ENCODE measurements around the gene RBM48. TPM values are rescaled to one million over a fixed set of nuclear protein-coding genes. Genes with fewer than 3 reads are reported as not detected.

The RBM48 gene
- total RNA-seq, 2 experiments from 2014 or later: 11.5 to 13.4 TPM

DNA sequence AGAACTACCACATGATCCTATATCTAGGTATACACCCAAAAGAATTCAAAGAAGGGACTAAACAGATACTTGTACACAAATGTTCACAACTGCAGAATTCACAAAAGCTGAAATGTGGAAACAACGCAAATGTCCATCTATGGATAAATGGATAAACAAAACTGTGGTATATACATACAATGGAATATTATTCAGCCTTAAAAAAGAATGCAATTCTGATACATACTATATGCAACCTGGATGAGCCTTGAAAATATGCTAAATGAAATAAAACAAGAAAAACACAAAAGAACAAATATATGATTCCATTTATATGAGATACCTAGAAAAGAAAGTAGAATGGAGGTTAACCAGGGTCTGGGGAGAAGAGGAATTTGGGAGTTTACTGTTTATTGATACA, 54.4 kb downstream of the RBM48 start:
- ChIA-PET CTCF (interaction anchor here (1.7 kb wide), 1 partner anchor 14 kb away, joined by 3 read pairs; no protein-coding TSS in a partner anchor), POLR2A (interaction anchor here (1.0 kb wide), 1 partner anchor 18 kb away, joined by 4 read pairs; no protein-coding TSS in a partner anchor)
- H3K36me3 Mint-ChIP-seq (ENCODE audit: low read depth): peaks cover 58% of the 10 kb centered on the region
- H3K4me3 Mint-ChIP-seq: no peak overlapping the region
- no peak overlapping the region for H3K27ac Mint-ChIP-seq
- peaks cover 4% of the 10 kb centered on the region for H3K9me3 Mint-ChIP-seq
- DNase-seq (no peak), ATAC-seq (no peak)
- no peaks in the 10 kb centered on the region for H3K27me3 Mint-ChIP-seq
- intact Hi-C loops (cut with micrococcal nuclease): no loop called here
- TF ChIP-seq, protein P1, sequence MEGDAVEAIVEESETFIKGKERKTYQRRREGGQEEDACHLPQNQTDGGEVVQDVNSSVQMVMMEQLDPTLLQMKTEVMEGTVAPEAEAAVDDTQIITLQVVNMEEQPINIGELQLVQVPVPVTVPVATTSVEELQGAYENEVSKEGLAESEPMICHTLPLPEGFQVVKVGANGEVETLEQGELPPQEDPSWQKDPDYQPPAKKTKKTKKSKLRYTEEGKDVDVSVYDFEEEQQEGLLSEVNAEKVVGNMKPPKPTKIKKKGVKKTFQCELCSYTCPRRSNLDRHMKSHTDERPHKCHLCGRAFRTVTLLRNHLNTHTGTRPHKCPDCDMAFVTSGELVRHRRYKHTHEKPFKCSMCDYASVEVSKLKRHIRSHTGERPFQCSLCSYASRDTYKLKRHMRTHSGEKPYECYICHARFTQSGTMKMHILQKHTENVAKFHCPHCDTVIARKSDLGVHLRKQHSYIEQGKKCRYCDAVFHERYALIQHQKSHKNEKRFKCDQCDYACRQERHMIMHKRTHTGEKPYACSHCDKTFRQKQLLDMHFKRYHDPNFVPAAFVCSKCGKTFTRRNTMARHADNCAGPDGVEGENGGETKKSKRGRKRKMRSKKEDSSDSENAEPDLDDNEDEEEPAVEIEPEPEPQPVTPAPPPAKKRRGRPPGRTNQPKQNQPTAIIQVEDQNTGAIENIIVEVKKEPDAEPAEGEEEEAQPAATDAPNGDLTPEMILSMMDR (IDR thresholded peaks at IDR 0.05): no peak
- H3K4me1 Mint-ChIP-seq (ENCODE audit: low read depth): peaks cover 43% of the 10 kb centered on the region

DNA sequence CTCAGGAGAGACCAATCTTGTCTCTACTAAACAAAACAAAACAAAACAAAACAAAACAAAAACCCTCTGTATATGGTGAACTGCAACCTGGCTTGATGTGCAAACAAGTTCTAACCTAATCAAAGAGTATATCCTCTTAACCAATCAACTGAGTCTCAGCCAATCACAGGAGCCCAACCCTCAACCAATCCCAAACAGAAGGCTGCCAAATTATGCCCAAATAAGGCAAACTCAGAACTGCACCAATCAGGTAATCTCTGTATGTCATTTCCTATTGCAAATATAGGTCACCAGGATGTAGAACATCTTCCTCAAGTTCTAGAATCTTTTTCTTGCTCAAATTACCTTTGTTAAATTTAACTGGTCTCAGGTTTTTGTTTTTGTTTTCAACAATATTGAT, 56.4 kb downstream of the RBM48 start:
- peak; percentile 24 for DNase-seq
- Mint-ChIP-seq H3K9me3 (peaks cover 4% of the 10 kb centered on the region), H3K36me3 (ENCODE audit: low read depth) (peaks cover 53% of the 10 kb centered on the region), H3K27me3 (no peaks in the 10 kb centered on the region), H3K4me1 (ENCODE audit: low read depth) (peaks cover 55% of the 10 kb centered on the region), H3K27ac (peak overlapping the region; percentile 87), H3K4me3 (no peak overlapping the region)
- ATAC-seq: peak; percentile 27
- POLR2A ChIA-PET: interaction anchor here (1.2 kb wide), 1 partner anchor 13 kb away, joined by 3 read pairs; no protein-coding TSS in a partner anchor
- CTCF ChIA-PET: no interaction called here
- TF ChIP-seq, protein P1 (IDR thresholded peaks at IDR 0.05): no peak
- intact Hi-C loops (cut with micrococcal nuclease): loop anchor here (5.0 kb wide), 1 partner anchor 58 kb away; the partner anchor contains the start of genes PEX1 and RBM48

DNA sequence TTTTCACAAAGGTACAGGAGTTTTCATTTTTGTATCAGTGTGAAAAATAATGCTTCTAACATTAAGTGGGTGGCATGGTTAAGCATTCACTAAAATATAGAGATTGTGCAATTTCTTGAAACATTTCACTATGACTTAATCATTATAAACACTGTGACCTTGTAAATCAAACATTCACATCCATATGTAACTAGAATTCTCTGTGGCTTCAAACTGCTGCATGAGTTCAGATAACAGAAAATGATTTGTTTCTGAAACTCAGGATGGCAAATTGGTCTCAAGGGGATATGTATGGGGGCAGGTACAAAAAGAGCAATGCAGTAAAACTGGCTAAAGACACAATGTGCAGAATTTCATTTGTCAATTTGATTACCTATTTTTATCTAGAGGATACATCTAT, 57.8 kb downstream of the RBM48 start:
- TF ChIP-seq, protein P1 (IDR thresholded peaks at IDR 0.05): no peak
- H3K27ac Mint-ChIP-seq: peak overlapping the region; percentile 50
- ChIA-PET POLR2A (interaction anchor here (1.4 kb wide), 1 partner anchor 19 kb away, joined by 4 read pairs; no protein-coding TSS in a partner anchor), CTCF (interaction anchor here (1.0 kb wide), 2 partner anchors 58 to 246 kb away, joined by 3 read pairs; partner anchors contain the start of genes PEX1 and RBM48)
- peaks cover 45% of the 10 kb centered on the region for H3K36me3 Mint-ChIP-seq (ENCODE audit: low read depth)
- intact Hi-C loops (cut with micrococcal nuclease): loop anchor here (5.0 kb wide), 1 partner anchor 59 kb away; the partner anchor contains the start of genes PEX1 and RBM48
- H3K4me1 Mint-ChIP-seq (ENCODE audit: low read depth): peaks cover 59% of the 10 kb centered on the region
- DNase-seq: no peak
- no peaks in the 10 kb centered on the region for H3K27me3 Mint-ChIP-seq
- H3K4me3 Mint-ChIP-seq: peak overlapping the region; percentile 6
- ATAC-seq: no peak
- H3K9me3 Mint-ChIP-seq: peaks cover 4% of the 10 kb centered on the region

DNA sequence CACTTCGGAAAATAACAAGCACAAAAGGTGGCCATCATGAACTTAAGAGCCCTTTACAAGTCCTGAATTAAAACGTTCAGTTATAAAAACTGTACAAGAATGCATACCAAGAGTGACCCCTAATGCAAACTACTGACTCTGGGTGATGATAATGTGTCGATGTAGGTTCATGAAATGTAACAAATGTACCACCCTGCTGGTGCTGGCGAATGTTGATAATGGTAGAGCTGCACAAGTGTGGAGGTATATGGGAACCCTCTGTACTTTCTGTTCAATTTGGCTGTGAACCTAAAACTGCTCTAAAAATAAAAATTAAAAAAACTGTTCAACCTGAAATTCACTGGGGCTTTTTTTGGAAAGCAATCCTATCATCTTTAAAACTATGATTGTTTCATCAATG, 58.2 kb downstream of the RBM48 start:
- POLR2A ChIA-PET: interaction anchor here (1.4 kb wide), 1 partner anchor 20 kb away, joined by 4 read pairs; no protein-coding TSS in a partner anchor
- ATAC-seq (no peak), DNase-seq (no peak)
- CTCF ChIA-PET: interaction anchor here (1.0 kb wide), 2 partner anchors 58 to 246 kb away, joined by 3 read pairs; partner anchors contain the start of genes PEX1 and RBM48
- Mint-ChIP-seq H3K36me3 (ENCODE audit: low read depth) (peaks cover 45% of the 10 kb centered on the region), H3K4me3 (peak overlapping the region; percentile 38), H3K9me3 (peaks cover 4% of the 10 kb centered on the region), H3K27ac (peak overlapping the region; percentile 50), H3K27me3 (peaks cover 1% of the 10 kb centered on the region), H3K4me1 (ENCODE audit: low read depth) (peaks cover 59% of the 10 kb centered on the region)
- intact Hi-C loops (cut with micrococcal nuclease): loop anchor here (5.0 kb wide), 1 partner anchor 60 kb away; the partner anchor contains the start of genes PEX1 and RBM48
- TF ChIP-seq, protein P1 (IDR thresholded peaks at IDR 0.05): no peak

Other genes starting within 250 kb of the RBM48 start
- gene GATAD1, start 81.3 kb upstream of the RBM48 start, total RNA-seq: 10 to 100 TPM; 19.7 to 19.8 TPM
- not detected for gene ERVW-1, start 50.8 kb upstream of the RBM48 start, total RNA-seq
- gene PEX1, start 275 bp upstream of the RBM48 start, total RNA-seq: 10 to 100 TPM; 16.6 to 16.9 TPM
- 10 to 100 TPM; 27.9 to 30.3 TPM for gene FAM133B, start 61.6 kb downstream of the RBM48 start, total RNA-seq